ENCODE data around the gene KSR1.
"Not testable (repeated sequence)": the region's sequence is repeated elsewhere in the genome, so short reads cannot be mapped to it uniquely, and the experiment has no call there.

Gene KSR1

GRCh38 chr17:27621942-27622559 lies 165.8 kb downstream of the KSR1 start:
- no peak for DNase-seq

DNA sequence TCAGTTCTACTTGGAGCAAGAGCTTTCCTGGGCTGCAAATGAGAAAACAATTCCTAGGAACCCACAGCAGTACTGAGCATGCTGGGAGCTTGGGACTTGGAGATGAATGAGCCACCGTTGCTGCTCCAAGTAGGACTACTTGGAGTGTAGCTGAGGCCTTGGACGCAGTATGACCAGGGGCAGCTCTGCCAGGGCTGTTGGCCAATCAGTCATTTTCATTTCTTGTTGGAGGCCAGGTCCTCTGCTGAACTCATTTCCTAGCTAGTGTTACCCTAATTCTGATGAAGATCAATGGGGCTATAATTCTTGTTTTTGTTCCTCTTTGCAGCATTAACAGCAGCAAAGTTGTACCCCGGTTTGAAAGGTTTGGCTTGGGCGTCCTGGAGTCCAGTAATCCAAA lies 166.7 kb downstream of the KSR1 start:
- no peak for DNase-seq

GRCh38 chr17:27623614-27624013 lies 167.4 kb downstream of the KSR1 start:
- DNase-seq: no peak

DNA sequence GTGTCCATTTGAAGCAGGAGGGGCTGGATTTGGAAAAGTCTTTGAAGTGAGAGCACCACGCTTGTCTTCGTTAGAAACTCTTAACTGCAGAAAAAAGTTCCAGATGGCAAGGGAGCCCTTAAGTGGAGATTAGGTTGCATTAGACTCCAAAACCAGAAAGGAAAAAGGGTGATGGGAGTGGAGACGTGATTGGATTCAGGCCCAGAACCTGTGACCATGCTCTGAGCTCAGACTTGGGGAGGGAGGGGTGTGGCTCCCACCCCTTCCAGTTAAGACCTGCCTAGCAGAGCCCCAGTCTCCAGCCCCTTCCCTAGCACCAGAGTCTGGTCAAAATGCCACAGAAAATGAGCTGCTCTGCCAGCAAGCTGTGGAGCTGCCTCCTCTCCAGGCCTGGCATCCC lies 168.3 kb downstream of the KSR1 start:
- DNase-seq: no peak

- no peak for DNase-seq
Measured at GRCh38 chr17:27625856-27626255, 169.6 kb downstream of the KSR1 start.

DNA sequence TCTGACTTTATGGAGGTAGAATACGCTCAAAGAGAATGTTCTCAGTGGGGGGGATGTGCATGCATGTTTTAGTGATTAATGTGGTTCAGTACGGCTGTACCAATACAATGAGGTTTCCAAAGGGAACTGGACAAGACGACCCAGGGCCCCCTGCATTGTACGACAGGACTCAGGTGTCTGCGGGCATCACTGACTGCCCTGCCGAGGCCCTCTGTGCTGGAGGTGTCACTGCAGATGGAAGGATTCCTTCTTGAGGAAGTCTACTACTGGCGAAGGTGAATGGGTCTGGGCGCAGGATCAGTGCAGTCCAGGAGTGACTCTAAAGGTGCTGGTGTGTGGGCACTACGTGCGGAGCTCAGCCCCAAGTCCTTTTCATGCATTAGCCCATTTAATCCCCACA lies 171.3 kb downstream of the KSR1 start:
- DNase-seq: no peak

DNA sequence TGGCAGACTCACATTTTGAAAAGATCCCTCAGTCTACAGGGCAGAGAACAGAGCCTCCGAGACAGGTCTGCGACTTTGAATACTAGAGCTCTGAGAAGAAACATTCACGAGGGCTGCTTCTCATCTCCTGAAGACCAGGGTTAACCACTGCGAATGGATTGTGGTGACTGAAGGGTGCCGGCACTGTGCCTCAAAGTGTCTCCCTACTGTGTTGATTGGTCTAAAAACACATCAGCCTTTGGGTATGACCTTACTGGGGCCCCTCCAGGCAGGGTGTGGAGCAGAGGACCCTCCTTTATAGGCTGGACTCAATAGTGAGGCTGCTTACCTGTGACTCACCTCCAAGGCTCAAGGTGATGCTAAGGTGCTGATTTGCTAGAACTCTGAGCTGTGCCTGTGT lies 172.1 kb downstream of the KSR1 start:
- DNase-seq: no peak

- not testable (repeated sequence) for DNase-seq
Measured at GRCh38 chr17:27629260-27629659, 173.0 kb downstream of the KSR1 start.

- DNase-seq: no peak
Measured at GRCh38 chr17:27630607-27631410, 174.6 kb downstream of the KSR1 start, which contains the start of gene LGALS9. Gene LGALS9 (plus strand): TSS chr17:27631188. CDS start chr17:27631266, 78 bp downstream.

- DNase-seq: no peak
Measured at GRCh38 chr17:27631411-27631760, 175.1 kb downstream of the KSR1 start.

DNA sequence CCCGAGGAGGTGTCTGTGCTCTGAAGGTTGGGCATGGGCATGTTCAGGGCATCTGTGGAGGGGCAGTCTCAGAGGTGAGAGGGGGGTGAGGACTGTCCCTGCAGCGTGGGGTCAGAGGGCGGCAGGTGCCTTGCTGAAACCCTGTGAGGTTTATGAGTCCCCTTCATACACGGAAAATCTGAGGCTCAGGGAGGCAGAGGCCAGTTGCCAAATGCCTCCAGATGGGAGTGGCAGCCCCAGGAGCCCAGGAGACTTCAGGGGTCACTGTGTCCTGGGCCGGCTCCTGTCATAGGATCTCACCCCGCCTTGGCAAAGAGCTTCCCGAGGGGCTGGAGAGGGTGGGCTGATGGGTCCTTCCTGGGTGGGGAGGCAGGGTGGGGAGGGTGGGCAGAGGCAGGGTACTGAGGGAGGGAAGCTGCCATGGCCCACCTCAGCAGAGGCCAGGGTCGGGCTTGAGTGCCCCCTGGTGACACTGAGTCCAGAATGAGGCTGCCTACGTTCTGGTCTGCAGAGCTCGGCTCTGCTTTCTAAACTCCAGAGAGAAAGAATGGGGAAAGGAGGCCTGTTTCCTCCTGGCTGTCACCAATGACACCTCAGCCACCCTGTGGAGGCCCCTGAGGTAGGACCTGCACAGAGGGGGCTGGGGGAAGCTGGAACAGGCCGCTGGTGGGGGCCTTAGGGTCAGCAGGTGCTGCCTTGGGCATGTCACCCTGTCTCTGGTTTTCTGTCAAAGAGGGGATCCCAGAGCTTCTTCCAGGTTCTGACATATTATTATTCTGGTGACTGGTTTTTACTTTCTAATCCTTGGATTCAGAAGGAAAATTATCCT lies 175.9 kb downstream of the KSR1 start:
- no peak for DNase-seq

GRCh38 chr17:27632766-27633165 lies 176.5 kb downstream of the KSR1 start:
- DNase-seq: not testable (repeated sequence)

- no peak for DNase-seq
Measured at GRCh38 chr17:27633312-27634025, 177.2 kb downstream of the KSR1 start.

DNA sequence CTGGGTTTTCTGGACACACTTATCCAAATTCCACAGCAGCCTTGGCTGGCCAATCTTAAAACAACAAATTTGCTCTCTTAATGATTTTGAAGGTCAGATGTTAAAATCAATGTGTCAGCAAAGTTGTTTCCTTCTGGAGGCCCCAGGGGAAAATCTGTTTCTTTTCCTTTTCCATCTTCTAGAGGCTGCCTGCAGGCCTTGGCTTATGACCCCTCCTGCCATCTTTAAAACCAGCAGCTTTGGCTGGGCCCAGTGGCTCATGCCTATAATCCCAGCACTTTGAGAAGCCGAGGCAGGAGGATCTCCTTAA lies 177.7 kb downstream of the KSR1 start:
- DNase-seq: no peak

- no peak for DNase-seq
Measured at GRCh38 chr17:27634776-27635175, 178.5 kb downstream of the KSR1 start.

DNA sequence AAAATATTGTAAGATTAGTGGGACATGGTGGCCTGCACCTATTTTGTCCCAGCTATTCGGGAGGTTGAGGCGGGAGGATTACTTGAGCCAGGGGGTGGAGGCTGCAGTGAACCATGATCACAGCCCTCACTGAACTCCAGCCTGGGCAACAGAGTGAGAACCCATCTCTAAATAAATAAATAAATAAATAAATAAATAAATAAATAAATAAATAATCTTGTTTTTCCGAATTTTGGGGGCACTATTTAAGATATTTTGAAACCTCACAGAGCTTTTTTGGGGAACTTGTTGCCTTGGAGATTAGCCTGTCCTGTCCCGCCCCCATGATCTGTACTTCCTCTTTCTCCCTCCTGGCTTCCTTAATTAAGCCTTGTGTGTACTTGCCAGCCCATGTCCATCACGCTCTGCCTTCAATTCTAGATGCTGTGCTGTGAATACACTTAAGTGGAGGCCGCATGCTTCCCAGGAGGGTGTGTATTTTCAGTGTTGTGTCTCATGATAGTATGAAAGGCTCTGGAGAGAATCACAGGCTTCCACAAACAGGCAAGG lies 179.1 kb downstream of the KSR1 start:
- DNase-seq: no peak

- DNase-seq: not testable (repeated sequence)
Measured at GRCh38 chr17:27636005-27636520, 179.8 kb downstream of the KSR1 start.

DNA sequence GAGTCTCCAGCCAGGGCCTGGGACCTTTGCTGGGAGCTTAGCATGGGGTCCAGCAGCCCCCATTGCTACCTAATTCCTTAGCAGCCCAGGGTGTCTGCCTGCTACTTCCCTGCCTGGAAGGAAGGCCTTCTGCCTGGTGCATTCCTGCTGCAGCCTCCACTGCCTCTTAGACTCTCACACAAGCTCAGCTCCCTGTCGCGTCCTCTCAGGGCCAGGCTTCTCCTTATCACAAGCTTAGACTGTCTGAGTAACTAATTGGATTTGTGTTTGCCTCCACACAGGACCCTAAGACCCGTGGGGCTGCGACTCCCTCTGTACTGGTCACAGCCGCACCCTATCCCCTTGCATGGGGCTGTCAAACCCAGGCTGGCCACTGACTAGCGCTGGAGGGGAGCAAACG lies 181.6 kb downstream of the KSR1 start:
- not testable (repeated sequence) for DNase-seq

GRCh38 chr17:27638415-27638914 lies 182.2 kb downstream of the KSR1 start:
- not testable (repeated sequence) for DNase-seq

GRCh38 chr17:27640790-27641189 lies 184.5 kb downstream of the KSR1 start:
- no peak for DNase-seq

GRCh38 chr17:27644586-27644985 lies 188.3 kb downstream of the KSR1 start:
- DNase-seq: no peak

DNA sequence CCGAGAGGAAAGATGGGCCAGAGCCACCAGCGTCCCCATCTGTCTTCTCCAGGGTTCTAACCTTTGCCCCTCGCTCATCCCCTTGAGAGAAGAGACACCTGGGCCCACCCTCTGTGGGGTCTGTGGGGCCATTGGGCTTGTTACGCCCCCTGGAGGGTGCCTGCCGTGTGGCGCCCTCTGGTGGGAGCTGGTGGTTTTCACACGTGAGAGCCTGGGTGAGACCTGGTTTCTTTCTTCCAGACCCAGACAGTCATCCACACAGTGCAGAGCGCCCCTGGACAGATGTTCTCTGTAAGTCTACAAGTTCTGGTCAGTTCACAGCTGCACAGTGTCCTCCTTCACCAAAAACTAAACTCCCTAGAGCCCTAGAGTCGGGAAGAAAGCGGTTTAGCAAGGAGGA lies 189.4 kb downstream of the KSR1 start:
- DNase-seq: not testable (repeated sequence)
